ENCODE measurements around the gene PPP2R2D.

DNA sequence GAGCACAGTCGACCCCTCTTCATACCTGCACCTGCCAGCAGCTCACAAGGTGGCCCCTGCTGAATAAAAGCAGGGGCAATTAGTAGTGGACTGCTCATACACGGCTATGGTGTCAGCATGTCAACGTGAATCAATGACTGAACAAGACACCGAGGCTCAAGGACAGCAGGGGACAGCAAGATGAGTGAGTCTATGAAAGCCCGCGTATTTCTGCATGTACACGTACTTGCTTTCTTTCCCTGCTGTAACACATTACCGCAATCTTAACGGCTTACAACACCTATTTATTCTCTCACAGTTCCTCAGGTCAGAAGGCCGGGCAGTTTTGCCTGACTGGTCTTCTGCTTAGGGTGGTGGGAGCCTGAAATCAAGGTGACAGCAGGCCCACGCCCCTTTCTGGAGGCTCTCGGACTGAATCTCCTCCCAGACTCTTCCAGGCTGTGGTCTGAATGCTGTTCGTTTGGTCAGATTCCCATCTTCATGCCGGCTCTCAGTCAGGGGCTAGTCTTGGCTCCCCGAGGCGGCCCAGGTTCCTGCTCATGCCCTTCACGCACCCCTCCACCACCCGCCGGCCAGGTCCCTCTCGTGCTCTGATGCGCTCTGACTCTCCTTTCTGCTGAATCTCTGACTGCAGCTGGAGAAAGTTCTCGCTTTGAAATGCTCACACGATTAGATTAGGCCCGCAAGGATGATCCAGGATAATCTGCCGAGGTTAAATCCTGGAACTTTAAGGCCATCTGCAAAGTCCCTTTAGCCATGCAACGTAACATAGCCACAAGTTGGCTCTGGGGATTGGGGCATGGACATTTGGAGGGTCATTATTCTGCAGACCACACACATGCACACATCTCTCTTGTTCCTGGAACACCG is 7.8 kb upstream of the PPP2R2D start:
- TF ChIP-seq, protein P1, sequence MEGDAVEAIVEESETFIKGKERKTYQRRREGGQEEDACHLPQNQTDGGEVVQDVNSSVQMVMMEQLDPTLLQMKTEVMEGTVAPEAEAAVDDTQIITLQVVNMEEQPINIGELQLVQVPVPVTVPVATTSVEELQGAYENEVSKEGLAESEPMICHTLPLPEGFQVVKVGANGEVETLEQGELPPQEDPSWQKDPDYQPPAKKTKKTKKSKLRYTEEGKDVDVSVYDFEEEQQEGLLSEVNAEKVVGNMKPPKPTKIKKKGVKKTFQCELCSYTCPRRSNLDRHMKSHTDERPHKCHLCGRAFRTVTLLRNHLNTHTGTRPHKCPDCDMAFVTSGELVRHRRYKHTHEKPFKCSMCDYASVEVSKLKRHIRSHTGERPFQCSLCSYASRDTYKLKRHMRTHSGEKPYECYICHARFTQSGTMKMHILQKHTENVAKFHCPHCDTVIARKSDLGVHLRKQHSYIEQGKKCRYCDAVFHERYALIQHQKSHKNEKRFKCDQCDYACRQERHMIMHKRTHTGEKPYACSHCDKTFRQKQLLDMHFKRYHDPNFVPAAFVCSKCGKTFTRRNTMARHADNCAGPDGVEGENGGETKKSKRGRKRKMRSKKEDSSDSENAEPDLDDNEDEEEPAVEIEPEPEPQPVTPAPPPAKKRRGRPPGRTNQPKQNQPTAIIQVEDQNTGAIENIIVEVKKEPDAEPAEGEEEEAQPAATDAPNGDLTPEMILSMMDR (IDR thresholded peaks at IDR 0.05) = no peak
- TF ChIP-seq, protein P2, sequence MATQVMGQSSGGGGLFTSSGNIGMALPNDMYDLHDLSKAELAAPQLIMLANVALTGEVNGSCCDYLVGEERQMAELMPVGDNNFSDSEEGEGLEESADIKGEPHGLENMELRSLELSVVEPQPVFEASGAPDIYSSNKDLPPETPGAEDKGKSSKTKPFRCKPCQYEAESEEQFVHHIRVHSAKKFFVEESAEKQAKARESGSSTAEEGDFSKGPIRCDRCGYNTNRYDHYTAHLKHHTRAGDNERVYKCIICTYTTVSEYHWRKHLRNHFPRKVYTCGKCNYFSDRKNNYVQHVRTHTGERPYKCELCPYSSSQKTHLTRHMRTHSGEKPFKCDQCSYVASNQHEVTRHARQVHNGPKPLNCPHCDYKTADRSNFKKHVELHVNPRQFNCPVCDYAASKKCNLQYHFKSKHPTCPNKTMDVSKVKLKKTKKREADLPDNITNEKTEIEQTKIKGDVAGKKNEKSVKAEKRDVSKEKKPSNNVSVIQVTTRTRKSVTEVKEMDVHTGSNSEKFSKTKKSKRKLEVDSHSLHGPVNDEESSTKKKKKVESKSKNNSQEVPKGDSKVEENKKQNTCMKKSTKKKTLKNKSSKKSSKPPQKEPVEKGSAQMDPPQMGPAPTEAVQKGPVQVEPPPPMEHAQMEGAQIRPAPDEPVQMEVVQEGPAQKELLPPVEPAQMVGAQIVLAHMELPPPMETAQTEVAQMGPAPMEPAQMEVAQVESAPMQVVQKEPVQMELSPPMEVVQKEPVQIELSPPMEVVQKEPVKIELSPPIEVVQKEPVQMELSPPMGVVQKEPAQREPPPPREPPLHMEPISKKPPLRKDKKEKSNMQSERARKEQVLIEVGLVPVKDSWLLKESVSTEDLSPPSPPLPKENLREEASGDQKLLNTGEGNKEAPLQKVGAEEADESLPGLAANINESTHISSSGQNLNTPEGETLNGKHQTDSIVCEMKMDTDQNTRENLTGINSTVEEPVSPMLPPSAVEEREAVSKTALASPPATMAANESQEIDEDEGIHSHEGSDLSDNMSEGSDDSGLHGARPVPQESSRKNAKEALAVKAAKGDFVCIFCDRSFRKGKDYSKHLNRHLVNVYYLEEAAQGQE (IDR thresholded peaks at IDR 0.05; ENCODE audit: insufficient read depth in 1 of 2, low read depth in 2 of 2, low read length in 1 of 2) = no peak
- TF ChIP-seq POLR2AphosphoS5 (IDR thresholded peaks at IDR 0.05; ENCODE audit: low read depth, low read length) = no peak
